ENCODE measurements around the gene MYO5A.
A peak's percentile ranks its signal among the peaks of the same experiment; 100 is the strongest.
"Not testable (repeated sequence)": the region's sequence is repeated elsewhere in the genome, so short reads cannot be mapped to it uniquely, and the experiment has no call there.

The MYO5A gene

DNA sequence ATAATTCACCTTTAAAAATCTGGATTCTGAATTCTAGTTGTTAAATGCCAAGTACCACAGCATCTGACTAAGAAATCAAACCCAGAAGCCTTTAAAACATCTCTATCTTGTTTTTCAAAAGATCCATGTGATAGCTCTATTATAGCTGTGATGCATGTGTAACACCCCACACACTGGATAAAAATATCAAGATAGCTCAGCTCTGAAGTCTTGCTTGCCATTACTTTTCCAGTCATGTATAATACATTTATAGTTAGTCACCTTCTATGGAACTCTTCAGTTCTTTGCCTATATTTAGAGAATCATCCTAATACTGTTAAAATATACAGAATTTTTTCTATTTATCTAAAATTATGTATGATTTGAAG is 28.6 kb upstream of the MYO5A start:
- peak in 1 of 2 experiments; percentile 23 for DNase-seq

DNA sequence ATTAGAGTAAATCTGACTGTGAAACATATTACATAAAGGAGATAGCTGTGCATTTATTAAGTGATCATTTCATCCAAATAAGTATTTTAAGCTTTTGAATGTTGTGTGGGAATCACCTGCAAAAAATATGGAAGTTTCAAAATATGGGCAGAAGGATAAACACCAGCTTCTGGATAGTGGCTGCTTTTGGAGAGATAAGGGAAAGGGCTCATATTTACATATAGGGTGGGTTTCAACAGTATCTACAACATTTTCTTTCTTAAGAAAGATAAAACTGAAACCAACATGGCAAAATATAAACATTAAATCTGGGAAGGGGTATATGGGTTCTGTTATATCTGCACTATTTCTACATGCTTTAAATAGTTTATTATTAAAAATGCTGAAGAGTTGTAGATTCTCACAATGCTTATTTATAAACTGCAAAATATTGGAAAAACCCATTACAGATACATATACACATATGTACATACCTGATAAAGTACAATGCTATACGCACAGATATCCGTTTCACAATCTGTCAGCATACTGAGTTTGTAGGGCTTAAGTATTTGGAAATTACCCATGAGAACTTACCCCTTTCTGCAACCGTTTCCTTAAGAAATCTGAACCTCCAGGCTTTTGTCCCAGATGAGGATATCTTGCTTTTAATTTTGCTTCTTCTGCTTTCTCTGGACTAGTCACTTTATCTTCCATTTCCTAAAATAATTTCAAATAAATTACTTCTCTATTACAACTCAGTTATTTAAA is 28.0 kb upstream of the MYO5A start:
- no peak for TF ChIP-seq GATA1 (IDR thresholded peaks at IDR 0.05; ENCODE audit: low read depth, low read length)
- no peak for TF ChIP-seq POLR2A (IDR thresholded peaks at IDR 0.05; ENCODE audit: low read length)

More for the DNA sequence above, 28.6 kb upstream of the MYO5A start:
- no peak for TF ChIP-seq POLR2A (IDR thresholded peaks at IDR 0.05; ENCODE audit: low read length)
- no peak for TF ChIP-seq GATA1 (IDR thresholded peaks at IDR 0.05; ENCODE audit: low read depth, low read length)

DNA sequence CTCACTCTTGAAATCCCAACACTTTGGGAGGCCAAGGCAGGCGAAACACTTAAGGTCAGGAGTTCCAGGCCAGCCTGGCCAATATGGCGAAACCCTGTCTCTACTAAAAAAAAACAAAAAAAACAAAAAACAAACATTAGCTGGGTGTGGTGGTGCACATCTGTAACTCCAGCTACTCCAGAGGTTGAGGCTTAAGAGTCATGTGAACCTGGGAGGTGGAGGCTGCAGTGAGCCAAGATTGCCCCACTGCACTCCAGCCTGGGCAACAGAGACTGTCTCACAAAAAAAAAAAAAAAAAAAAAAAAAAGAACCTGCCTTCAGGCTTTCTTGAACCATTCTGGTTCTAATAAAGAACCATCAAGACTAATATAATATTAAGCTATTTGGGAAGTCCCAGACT is 23.6 kb upstream of the MYO5A start:
- DNase-seq: no peak

More for the DNA sequence above, 28.0 kb upstream of the MYO5A start:
- peak; percentile 42 to 67 for DNase-seq

DNA sequence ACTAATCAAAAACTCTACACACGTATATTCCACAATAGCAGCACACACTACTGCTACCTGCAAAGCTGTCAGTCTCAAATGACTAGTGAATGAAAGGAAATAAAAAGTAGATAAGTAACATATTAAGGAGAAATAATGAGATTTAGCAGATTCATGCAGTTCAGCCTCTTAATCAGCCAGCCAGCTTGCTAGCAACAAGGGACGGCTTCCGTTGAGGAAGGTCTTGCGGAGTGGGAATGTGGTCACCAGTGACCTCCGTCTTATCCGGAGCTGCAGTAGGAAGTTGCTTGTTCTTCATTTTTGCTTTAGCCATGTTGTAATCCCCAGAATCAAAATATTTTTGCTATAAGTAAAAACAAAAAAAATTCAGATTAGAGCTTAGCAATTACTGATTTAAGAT is 23.1 kb upstream of the MYO5A start:
- no peak for DNase-seq
- TF ChIP-seq GATA1 (IDR thresholded peaks at IDR 0.05; ENCODE audit: low read depth, low read length): no peak
- no peak for TF ChIP-seq POLR2A (IDR thresholded peaks at IDR 0.05; ENCODE audit: low read length)

More for the DNA sequence above, 23.6 kb upstream of the MYO5A start:
- TF ChIP-seq POLR2A (IDR thresholded peaks at IDR 0.05; ENCODE audit: low read length) (no peak), GATA1 (IDR thresholded peaks at IDR 0.05; ENCODE audit: low read depth, low read length) (no peak)

DNA sequence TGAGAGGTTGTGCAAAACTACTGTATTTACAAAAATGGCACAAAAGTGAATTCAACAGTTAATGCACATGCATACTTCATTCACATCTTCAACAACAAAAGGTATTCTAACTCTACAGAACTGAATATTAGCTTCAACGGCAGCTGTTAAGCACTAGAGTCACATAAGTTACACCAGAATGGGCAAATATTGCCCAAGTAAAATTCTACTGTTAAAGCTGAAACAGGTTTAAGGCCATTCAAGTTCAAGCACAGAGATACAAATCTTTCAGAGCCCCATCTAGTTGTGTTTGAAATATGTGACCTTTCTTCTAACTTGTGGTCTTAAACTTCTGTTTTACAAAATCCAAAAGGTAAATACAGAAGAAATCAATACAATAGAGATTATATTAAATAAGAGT is 22.5 kb upstream of the MYO5A start:
- not testable (repeated sequence) for DNase-seq

DNA sequence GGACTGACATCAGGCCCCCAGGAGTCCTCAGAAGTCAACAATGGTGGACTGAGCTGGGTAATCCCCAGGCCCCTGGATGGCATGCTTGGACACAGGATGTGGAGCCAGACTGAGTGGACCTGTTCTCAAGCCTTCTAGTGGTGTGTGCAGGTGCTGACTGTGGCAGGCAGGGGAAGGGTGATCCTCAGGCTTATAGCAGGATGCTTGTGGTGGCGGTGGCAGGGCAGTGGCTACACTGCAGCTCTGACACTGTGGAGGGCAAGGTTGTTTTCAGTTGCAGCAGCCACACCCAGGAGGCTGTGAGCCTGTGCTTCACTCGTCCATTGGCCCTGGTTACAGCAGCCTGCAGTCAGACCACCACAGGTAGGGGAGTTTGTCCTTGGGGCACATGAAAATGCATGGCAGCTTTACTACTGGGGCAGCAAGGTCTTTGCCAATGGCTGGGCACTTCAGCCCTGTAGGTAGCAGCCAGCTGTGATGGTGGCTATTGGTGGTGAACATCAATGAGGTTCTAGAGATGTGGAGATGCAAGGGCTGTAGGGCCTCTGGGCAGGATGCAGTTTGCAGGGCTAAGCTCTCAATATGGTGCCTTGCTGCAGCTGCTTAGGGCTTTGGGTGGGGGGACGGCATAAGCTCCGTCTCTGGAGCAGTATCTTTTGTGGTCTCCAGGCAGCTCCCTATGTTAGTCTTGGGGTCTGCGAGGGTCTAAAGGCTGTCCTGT is 17.5 kb upstream of the MYO5A start:
- TF ChIP-seq GATA1 (IDR thresholded peaks at IDR 0.05; ENCODE audit: low read depth, low read length): no peak
- TF ChIP-seq POLR2A (IDR thresholded peaks at IDR 0.05; ENCODE audit: low read length): peak; percentile 18
- no peak for DNase-seq

DNA sequence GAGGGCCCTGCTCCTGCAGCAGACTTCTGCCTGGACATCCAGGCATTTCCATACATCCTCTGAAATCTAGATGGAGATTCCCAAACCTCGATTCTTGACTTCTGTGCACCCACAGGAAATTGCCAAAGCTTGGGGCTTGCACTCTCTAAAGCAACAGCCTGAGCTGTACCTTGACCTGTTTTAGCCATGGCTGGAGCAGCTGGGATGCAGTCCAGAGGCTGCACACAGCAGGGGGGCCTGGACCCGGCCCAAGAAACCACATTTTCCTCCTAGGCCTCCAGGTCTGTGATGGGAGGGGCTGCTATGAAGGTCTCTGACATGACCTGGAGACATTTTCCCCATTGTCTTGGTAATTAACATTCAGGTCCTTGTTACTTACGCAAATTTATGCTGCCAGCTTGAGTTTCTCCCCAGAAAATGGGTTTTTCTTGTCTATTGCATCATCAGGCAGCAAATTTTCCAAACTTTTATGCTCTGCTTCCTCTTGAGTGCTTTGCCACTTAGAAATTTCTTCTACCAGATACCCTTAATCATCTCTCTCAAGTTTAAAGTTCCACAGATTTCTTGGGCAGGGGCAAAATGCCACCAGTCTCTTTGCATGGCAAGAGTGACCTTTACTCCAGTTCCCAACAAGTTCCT is 11.8 kb upstream of the MYO5A start:
- TF ChIP-seq GATA1 (IDR thresholded peaks at IDR 0.05; ENCODE audit: low read depth, low read length) (no peak), POLR2A (IDR thresholded peaks at IDR 0.05; ENCODE audit: low read length) (no peak)
- no peak for DNase-seq

DNA sequence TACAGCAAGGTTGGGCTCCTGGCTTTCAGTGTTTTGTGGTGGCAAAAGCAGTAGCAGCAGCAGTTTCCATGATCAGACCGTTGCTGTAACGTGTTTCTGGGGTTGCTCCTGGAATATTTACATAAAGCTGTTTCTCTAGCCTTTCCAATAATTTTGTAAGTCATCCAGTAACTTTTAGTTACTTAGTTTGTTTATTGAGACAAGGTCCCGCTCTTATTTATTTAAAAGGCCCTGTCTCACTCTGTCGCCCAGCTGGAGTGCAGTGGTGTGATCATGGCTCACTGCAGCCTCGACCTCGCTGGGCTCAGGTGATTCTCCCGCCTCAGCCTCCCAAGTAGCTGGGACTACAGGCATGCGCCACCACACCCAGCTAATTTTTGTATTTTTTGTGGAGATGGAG is 8.8 kb upstream of the MYO5A start:
- no peak for DNase-seq

DNA sequence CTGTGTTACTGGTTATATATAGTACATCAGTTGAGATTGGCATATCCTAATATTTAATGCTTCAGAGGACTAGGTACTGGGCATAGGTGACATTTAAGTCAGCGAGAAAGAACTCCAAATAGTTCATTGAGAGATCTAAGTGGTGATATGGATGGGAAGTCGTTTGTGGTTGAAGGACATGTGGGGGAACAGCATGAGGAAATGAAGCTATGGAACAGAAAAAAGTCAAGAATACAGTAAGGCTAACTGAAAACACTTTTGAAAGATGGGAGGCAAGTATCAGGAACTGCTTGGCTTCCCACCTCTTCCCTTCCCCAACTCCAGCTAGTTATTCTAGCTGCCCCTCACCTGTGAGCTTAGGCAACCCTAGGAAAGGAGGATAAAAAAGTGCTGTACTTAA is 3.7 kb upstream of the MYO5A start:
- DNase-seq: no peak
- TF ChIP-seq GATA1 (IDR thresholded peaks at IDR 0.05; ENCODE audit: low read depth, low read length) (no peak), POLR2A (IDR thresholded peaks at IDR 0.05; ENCODE audit: low read length) (no peak)

More for the DNA sequence above, 8.8 kb upstream of the MYO5A start:
- TF ChIP-seq POLR2A (IDR thresholded peaks at IDR 0.05; ENCODE audit: low read length) (no peak), GATA1 (IDR thresholded peaks at IDR 0.05; ENCODE audit: low read depth, low read length) (no peak)

DNA sequence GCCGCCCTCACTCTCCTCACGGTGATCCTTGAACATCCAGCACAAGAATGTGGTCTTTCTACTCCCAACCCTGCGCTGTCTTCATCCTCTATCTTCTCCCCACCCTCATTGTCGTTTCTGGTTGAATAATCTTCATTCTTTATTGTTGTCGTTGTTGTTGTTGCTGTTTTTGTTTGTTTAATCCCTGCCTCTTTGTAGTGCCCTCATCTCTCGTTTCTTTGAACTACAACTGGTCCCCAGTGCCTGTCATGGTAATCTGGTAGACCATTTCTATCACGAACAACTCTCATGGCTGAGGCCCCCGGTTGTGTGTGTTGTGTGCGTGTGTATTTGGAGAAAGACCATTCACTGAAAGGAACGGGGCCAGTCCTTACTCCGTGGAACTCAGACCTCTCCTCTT is 1.3 kb upstream of the MYO5A start:
- TF ChIP-seq POLR2A (IDR thresholded peaks at IDR 0.05; ENCODE audit: low read length): no peak
- no peak for TF ChIP-seq GATA1 (IDR thresholded peaks at IDR 0.05; ENCODE audit: low read depth, low read length)
- no peak for DNase-seq

DNA sequence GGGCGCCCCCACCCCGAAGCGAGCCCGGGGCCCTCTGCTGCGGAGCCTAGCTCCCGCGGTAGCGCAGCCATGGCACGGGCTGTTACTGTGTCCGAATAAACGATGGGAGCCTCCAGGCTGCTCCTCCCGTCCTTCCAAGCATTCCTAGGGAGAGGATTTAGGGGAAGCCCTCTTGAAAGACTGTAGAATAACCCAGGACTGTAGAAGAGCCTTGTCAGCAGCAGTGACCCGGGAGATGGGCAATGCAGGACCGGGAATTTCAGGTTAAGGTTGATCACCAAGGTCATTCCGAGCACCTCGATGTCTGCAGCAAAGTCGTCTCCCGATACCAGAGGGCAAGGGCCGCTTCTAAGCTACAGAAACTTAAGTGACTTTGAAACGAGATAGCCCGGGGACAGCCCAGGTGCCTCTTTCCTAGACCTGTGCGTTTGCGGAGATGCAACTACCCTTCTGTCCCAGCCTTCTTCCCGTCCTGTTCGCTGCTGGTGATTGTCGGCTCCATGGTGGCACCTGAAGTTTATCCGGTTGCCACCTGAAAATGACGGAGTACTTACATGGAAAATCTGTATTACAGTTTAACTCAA is 753 bp upstream of the MYO5A start:
- TF ChIP-seq POLR2A (IDR thresholded peaks at IDR 0.05; ENCODE audit: low read length) (no peak), GATA1 (IDR thresholded peaks at IDR 0.05; ENCODE audit: low read depth, low read length) (no peak)
- DNase-seq: peak in 1 of 2 experiments; percentile 15

DNA sequence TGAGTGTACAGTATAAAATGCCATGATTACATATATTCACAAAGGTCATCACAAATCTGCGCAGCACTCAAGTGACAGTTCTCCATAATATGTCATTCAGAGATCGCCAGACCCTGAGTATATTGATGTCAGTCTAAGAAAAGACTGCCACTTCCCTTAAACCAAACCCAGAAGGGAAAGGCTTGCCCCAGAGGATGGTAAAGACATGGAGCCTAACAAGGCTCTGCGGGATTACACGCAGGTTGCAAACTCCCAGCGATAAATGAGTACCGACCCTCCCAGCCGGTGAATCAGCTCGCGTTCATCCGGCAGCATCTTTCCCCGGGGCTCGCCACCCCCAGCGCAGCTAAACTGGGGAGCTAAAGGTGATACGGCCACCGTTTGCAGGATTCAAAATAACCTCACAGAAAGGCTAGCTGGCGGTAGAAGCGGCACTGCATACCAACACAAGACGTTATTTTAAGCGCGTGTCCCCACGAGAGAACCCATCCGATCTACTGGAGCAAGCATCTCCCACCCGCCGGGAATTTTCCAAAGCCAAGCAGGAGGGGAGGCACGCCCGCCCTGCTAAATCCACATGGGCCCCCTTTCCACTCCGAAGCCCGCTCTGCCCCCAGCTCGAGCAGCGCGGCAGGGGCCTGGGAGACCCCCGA is 643 bp downstream of the MYO5A start:
- DNase-seq: no peak
- TF ChIP-seq GATA1 (IDR thresholded peaks at IDR 0.05; ENCODE audit: low read depth, low read length): no peak
- no peak for TF ChIP-seq POLR2A (IDR thresholded peaks at IDR 0.05; ENCODE audit: low read length)

DNA sequence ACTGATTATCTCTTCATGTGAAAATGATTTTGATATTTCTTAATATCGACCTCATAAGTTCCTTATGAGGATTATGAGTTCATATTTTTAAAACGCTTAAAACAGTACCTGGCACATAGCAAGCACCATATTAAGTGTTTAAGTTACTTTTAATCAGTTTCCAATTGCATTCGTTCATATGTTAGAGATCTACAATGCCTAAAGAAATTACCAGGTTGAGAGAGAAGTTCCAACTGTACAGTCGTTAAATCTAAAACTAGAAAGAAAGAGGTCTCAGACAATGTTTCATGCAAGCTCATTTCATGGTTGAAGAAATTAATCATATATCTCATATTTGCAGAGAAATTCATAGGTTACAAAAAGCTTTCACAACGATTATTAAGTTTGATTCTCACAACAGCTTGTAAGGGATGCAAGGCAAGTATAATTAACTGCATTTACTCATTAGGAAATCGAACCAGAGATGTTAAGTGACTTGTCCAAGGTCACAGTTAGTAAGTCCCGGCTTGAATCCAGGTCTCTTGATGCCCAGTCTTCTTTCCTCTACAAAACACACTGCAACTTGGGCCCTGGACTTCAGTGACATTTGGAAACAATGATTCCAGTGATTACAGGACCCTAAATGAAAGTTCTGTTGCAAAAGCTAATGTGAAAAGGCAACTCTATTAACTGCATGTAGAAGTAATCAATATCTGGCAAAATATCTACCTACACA is 1.3 kb downstream of the MYO5A start:
- TF ChIP-seq POLR2A (IDR thresholded peaks at IDR 0.05; ENCODE audit: low read length) (no peak), GATA1 (IDR thresholded peaks at IDR 0.05; ENCODE audit: low read depth, low read length) (no peak)
- DNase-seq: no peak

Data from erythroblast (primary cell).